Karpas-422 (cell line): ENCODE data around the gene CYP2A6. TPM values are rescaled to one million over a fixed set of nuclear protein-coding genes. Genes with fewer than 3 reads are reported as not detected.

ENCODE experiments used
- total RNA-seq: library from RNA; depleted of rRNA; stranded (reverse); fragments of >200 nt; shearing (Covaris generic); gene quantifications from 2 replicates; pipeline ENCODE4 v1.2.3, GENCODE V29; 2014; ENCODE audit warnings: low replicate concordance; rRNA removed

The CYP2A6 gene
- total RNA-seq, 1 experiment from 2014 or later, result not detected

Other genes starting within 250 kb of the CYP2A6 start
- 9.6 and 25.9 TPM in 2 replicates for gene LTBP4, start 249.1 kb downstream of the CYP2A6 start, total RNA-seq
- 26.9 and 33.8 TPM in 2 replicates for gene NUMBL, start 159.8 kb downstream of the CYP2A6 start, total RNA-seq
- gene COQ8B, start 133.6 kb downstream of the CYP2A6 start, total RNA-seq, result 31.3 and 58.0 TPM in 2 replicates
- gene ITPKC, start 133.3 kb downstream of the CYP2A6 start, total RNA-seq, result 5.9 and 9.2 TPM in 2 replicates
- gene ACTMAP, start 100.0 kb downstream of the CYP2A6 start, total RNA-seq, result 3.1 and 5.8 TPM in 2 replicates
- gene SNRPA, start 99.2 kb downstream of the CYP2A6 start, total RNA-seq, result 136 and 173 TPM in 2 replicates
- 0.40 TPM in 1 of 2 replicates, not detected in the other for gene MIA, start 74.9 kb downstream of the CYP2A6 start, total RNA-seq
- gene RAB4B, start 72.2 kb downstream of the CYP2A6 start, total RNA-seq, result 12.5 and 32.9 TPM in 2 replicates
- gene EGLN2, start 51.3 kb downstream of the CYP2A6 start, total RNA-seq, result 49.4 and 111 TPM in 2 replicates
- not detected in 2 replicates for gene CYP2A7, start 31.8 kb upstream of the CYP2A6 start, total RNA-seq
- gene CYP2B6, start 140.8 kb upstream of the CYP2A6 start, total RNA-seq, result not detected in 2 replicates
- gene CYP2A13, start 238.0 kb upstream of the CYP2A6 start, total RNA-seq, result not detected in 2 replicates